Measurements from ENCODE around the gene ZNF121. TPM values are rescaled to one million over a fixed set of nuclear protein-coding genes. Genes with fewer than 3 reads are reported as not detected.

The ZNF121 gene
- total RNA-seq, 1 experiment from 2014 or later: 61.1 TPM

DNA sequence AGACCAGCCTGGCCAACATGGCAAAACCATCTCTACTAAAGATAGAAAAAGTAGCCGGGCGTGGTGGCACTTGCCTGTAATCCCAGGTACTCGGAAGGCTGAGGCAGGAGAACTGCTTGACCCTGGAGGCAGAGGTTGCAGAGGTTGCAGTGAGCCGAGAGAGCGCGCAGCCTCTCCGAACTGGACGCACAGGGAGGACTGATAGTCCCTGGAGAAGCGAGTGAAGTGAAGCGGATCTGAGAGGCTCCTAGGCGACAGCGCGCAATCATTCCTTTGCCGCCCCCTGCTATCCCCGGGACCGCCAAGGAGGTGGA, 36.5 kb upstream of the ZNF121 start:
- Mint-ChIP-seq H3K9me3 (ENCODE audit: low read depth, unreplicated experiment) (no peaks in the 10 kb centered on the region), H3K27ac (ENCODE audit: unreplicated experiment) (peak overlapping the region; percentile 100), H3K27me3 (ENCODE audit: unreplicated experiment) (no peaks in the 10 kb centered on the region), H3K36me3 (ENCODE audit: insufficient read depth, unreplicated experiment) (peaks cover 50% of the 10 kb centered on the region), H3K4me1 (ENCODE audit: low read depth, unreplicated experiment) (peaks cover 14% of the 10 kb centered on the region), H3K4me3 (ENCODE audit: low read depth, unreplicated experiment) (peak overlapping the region; percentile 91)
- no TSS peak for BruUV-seq (replicated peaks)
- TF ChIP-seq CTCF (IDR thresholded peaks at IDR 0.05; ENCODE audit: unreplicated experiment): no peak
- no peak for DNase-seq
- intact Hi-C loops (cut with micrococcal nuclease; ENCODE audit: unreplicated experiment): loop anchor here (5.0 kb wide), 1 partner anchor 33 kb away; no protein-coding TSS in a partner anchor
- CTCF ChIA-PET: no interaction called here

- CTCF ChIA-PET: no interaction called here
- Mint-ChIP-seq H3K27me3 (ENCODE audit: unreplicated experiment) (no peaks in the 10 kb centered on the region), H3K4me1 (ENCODE audit: low read depth, unreplicated experiment) (no peaks in the 10 kb centered on the region), H3K4me3 (ENCODE audit: low read depth, unreplicated experiment) (no peak overlapping the region), H3K36me3 (ENCODE audit: insufficient read depth, unreplicated experiment) (peaks cover 72% of the 10 kb centered on the region), H3K27ac (ENCODE audit: unreplicated experiment) (no peak overlapping the region), H3K9me3 (ENCODE audit: low read depth, unreplicated experiment) (no peaks in the 10 kb centered on the region)
- BruUV-seq (replicated peaks): no TSS peak
- TF ChIP-seq CTCF (IDR thresholded peaks at IDR 0.05; ENCODE audit: unreplicated experiment): no peak
- intact Hi-C loops (cut with micrococcal nuclease; ENCODE audit: unreplicated experiment): no loop called here
- DNase-seq: no peak
Measured at GRCh38 chr19:9615844-9616243, 31.5 kb upstream of the ZNF121 start.

- no peaks in the 10 kb centered on the region for H3K4me1 Mint-ChIP-seq (ENCODE audit: low read depth, unreplicated experiment)
- no TSS peak for BruUV-seq (replicated peaks)
- no peak for DNase-seq
- CTCF ChIA-PET: no interaction called here
- no peaks in the 10 kb centered on the region for H3K9me3 Mint-ChIP-seq (ENCODE audit: low read depth, unreplicated experiment)
- H3K27ac Mint-ChIP-seq (ENCODE audit: unreplicated experiment): no peak overlapping the region
- no peaks in the 10 kb centered on the region for H3K27me3 Mint-ChIP-seq (ENCODE audit: unreplicated experiment)
- peaks cover 66% of the 10 kb centered on the region for H3K36me3 Mint-ChIP-seq (ENCODE audit: insufficient read depth, unreplicated experiment)
- intact Hi-C loops (cut with micrococcal nuclease; ENCODE audit: unreplicated experiment): no loop called here
- TF ChIP-seq CTCF (IDR thresholded peaks at IDR 0.05; ENCODE audit: unreplicated experiment): no peak
- H3K4me3 Mint-ChIP-seq (ENCODE audit: low read depth, unreplicated experiment): no peak overlapping the region
Measured at GRCh38 chr19:9610484-9611113, 26.3 kb upstream of the ZNF121 start.

DNA sequence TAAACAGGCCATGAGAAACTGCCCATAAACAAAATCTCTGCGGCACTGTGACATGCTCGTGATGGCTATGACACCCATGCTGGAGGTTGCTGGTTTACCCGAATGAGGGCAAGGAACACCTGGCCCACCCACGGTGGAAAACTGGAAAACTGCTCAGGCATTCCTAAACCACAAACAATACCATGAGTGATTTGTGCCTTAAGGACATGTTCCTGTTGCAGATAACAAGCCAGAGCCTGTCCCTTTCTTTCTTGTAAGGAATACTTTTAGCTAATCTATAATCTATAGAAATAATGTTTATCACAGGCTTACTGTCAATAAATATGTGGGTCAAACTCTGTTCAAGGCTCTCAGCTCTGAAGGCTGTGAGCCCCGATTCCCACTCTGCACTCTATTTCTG, 24.6 kb upstream of the ZNF121 start:
- Mint-ChIP-seq H3K36me3 (ENCODE audit: insufficient read depth, unreplicated experiment) (peaks cover 61% of the 10 kb centered on the region), H3K4me1 (ENCODE audit: low read depth, unreplicated experiment) (no peaks in the 10 kb centered on the region), H3K4me3 (ENCODE audit: low read depth, unreplicated experiment) (no peak overlapping the region), H3K9me3 (ENCODE audit: low read depth, unreplicated experiment) (peaks cover under 1% of the 10 kb centered on the region), H3K27me3 (ENCODE audit: unreplicated experiment) (no peaks in the 10 kb centered on the region), H3K27ac (ENCODE audit: unreplicated experiment) (no peak overlapping the region)
- BruUV-seq (replicated peaks): no TSS peak
- DNase-seq: no peak
- CTCF ChIA-PET: no interaction called here
- TF ChIP-seq CTCF (IDR thresholded peaks at IDR 0.05; ENCODE audit: unreplicated experiment): no peak
- intact Hi-C loops (cut with micrococcal nuclease; ENCODE audit: unreplicated experiment): no loop called here
